IPS-20b (cell line): ENCODE data around the gene CCR8.

Source experiments
- H3K27ac ChIP-seq: one replicate; pipeline ENCODE4 v1.5.1; 2013; ENCODE audit warnings: low read length
- H3K27me3 ChIP-seq: 2 replicates; pipeline ENCODE4 v1.6.1; 2013; ENCODE audit warnings: mild to moderate bottlenecking, low read length, inconsistent platforms; ENCODE audit not compliant: insufficient read depth
- H3K36me3 ChIP-seq: 2 replicates; pipeline ENCODE4 v1.6.1; 2013; ENCODE audit warnings: low read depth, mild to moderate bottlenecking, inconsistent platforms, low read length, moderate library complexity; ENCODE audit not compliant: insufficient read depth
- H3K4me1 ChIP-seq: 2 replicates; pipeline ENCODE4 v1.6.1; 2013; ENCODE audit warnings: mild to moderate bottlenecking, control low read depth, inconsistent platforms, low read length, moderate library complexity; ENCODE audit not compliant: insufficient read depth
- H3K4me3 ChIP-seq: 2 replicates; pipeline ENCODE4 v1.5.1; 2013; ENCODE audit warnings: mild to moderate bottlenecking, low read length, inconsistent platforms
- H3K9ac ChIP-seq: 2 replicates; pipeline ENCODE4 v1.6.1; 2013; ENCODE audit warnings: low read depth, mild to moderate bottlenecking, inconsistent platforms, low read length, moderate library complexity
- H3K9me3 ChIP-seq: 2 replicates; pipeline ENCODE4 v1.6.1; 2013; ENCODE audit warnings: mild to moderate bottlenecking, low read depth, low read length, inconsistent platforms; ENCODE audit not compliant: insufficient read depth

Gene CCR8

GRCh38 chr3:39381432-39381831, 51.9 kb downstream of the CCR8 start:
- Histone ChIP-seq H3K9me3 (no peaks in the 10 kb centered on the region), H3K9ac (no peak overlapping the region), H3K4me1 (peaks cover 18% of the 10 kb centered on the region), H3K36me3 (peaks cover 6% of the 10 kb centered on the region; the same call in 1 of the 2 replicates), H3K27me3 (no peaks in the 10 kb centered on the region), H3K4me3 (no peak overlapping the region), H3K27ac (no peak overlapping the region)
